Activated naive CD4-positive, alpha-beta T cell (primary cell): Measurements from ENCODE around the gene SYPL1.

Source experiments
- DNase-seq, 4 experiments: peaks; one replicate each; lab custom pipeline; 2025; lab: John Stamatoyannopoulos, UW

SYPL1 gene

GRCh38 chr7:106065575-106066500 is 46.3 kb downstream of the SYPL1 start:
- DNase-seq: no peak

- DNase-seq: no peak
Observed at GRCh38 chr7:106064771-106065574, 47.1 kb downstream of the SYPL1 start.

- no peak for DNase-seq
Observed at GRCh38 chr7:106064316-106064715, 47.8 kb downstream of the SYPL1 start.

- DNase-seq: no peak
Observed at GRCh38 chr7:106063692-106064091, 48.4 kb downstream of the SYPL1 start.

GRCh38 chr7:106063024-106063423 is 49.1 kb downstream of the SYPL1 start:
- DNase-seq: no peak

GRCh38 chr7:106062521-106062931 is 49.6 kb downstream of the SYPL1 start:
- no peak for DNase-seq

GRCh38 chr7:106062006-106062405 is 50.1 kb downstream of the SYPL1 start:
- DNase-seq: no peak

- no peak for DNase-seq
Observed at GRCh38 chr7:106061301-106061979, 50.7 kb downstream of the SYPL1 start.

GRCh38 chr7:106060394-106060920 is 51.7 kb downstream of the SYPL1 start:
- no peak for DNase-seq

GRCh38 chr7:106059556-106059955 is 52.6 kb downstream of the SYPL1 start:
- DNase-seq: no peak

GRCh38 chr7:106058928-106059324 is 53.2 kb downstream of the SYPL1 start:
- DNase-seq: no peak

GRCh38 chr7:106057962-106058927 is 53.9 kb downstream of the SYPL1 start:
- DNase-seq: no peak

GRCh38 chr7:106057204-106057961 is 54.7 kb downstream of the SYPL1 start:
- DNase-seq: no peak

- peak; percentile 21 to 56 (median 33) for DNase-seq
Observed at GRCh38 chr7:106056513-106057203, 55.5 kb downstream of the SYPL1 start.

GRCh38 chr7:106054971-106055532 is 57.1 kb downstream of the SYPL1 start:
- DNase-seq: no peak

- no peak for DNase-seq
Observed at GRCh38 chr7:106054156-106054910, 57.8 kb downstream of the SYPL1 start.

GRCh38 chr7:106053109-106053508 is 59.0 kb downstream of the SYPL1 start:
- no peak for DNase-seq

GRCh38 chr7:106052681-106053080 is 59.4 kb downstream of the SYPL1 start:
- DNase-seq: no peak

GRCh38 chr7:106050746-106051117 is 61.4 kb downstream of the SYPL1 start:
- DNase-seq: no peak
